ENCODE data around the gene IL17RC.

IL17RC gene

DNA sequence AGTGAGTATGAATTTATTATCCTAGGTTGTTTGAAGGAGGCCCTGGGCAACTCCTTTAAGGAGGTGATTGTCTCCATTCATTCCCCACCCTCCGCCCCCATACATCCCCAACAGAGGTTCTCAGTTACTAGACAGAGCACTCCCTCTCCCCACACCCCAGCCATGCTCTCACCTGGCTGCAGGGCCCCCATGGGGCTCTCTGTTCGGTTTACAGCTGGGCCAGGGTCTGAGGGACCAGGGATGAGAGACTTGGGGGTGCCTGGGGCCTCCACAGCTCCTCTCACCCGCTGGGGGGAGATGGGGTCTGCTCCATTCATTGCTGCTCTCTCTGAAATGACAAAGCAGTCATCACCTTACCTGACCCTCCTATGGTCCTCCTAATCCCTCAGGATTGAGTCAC is 31.7 kb downstream of the IL17RC start:
- ChIA-PET CTCF (interaction anchor here (5.4 kb wide), 1 partner anchor 15 kb away, joined by 33 read pairs; the partner anchor contains the start of gene CRELD1), POLR2A (no interaction called here)
- no peak for DNase-seq (ENCODE audit: extremely low spot score)
- TF ChIP-seq, protein P1, sequence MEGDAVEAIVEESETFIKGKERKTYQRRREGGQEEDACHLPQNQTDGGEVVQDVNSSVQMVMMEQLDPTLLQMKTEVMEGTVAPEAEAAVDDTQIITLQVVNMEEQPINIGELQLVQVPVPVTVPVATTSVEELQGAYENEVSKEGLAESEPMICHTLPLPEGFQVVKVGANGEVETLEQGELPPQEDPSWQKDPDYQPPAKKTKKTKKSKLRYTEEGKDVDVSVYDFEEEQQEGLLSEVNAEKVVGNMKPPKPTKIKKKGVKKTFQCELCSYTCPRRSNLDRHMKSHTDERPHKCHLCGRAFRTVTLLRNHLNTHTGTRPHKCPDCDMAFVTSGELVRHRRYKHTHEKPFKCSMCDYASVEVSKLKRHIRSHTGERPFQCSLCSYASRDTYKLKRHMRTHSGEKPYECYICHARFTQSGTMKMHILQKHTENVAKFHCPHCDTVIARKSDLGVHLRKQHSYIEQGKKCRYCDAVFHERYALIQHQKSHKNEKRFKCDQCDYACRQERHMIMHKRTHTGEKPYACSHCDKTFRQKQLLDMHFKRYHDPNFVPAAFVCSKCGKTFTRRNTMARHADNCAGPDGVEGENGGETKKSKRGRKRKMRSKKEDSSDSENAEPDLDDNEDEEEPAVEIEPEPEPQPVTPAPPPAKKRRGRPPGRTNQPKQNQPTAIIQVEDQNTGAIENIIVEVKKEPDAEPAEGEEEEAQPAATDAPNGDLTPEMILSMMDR (IDR thresholded peaks at IDR 0.05; ENCODE audit: control extremely low read depth, extremely low read depth, low read depth, missing control alignments): no peak

DNA sequence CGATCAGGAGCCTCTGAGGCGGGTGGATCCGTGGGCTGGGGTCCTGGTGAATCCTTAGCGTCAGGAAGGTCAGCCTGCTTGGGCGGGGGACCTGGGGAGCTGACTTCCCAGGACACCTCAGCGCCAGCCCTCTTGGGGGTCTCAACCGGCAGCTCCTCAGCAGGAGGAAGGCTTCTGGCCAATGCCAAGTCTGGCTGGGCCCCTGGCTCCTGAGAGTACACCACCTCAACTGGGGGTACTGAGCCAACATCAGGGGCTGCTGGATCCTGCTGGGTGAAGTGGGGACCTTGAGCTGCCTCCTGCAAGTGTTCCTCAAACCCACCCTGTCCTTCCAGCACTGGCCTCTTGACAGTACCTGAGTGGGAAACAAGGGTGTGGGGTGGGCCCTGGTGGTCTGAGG is 32.2 kb downstream of the IL17RC start:
- ChIA-PET CTCF (interaction anchor here (5.4 kb wide), 1 partner anchor 15 kb away, joined by 33 read pairs; the partner anchor contains the start of gene CRELD1), POLR2A (no interaction called here)
- TF ChIP-seq, protein P1 (IDR thresholded peaks at IDR 0.05; ENCODE audit: control extremely low read depth, extremely low read depth, low read depth, missing control alignments): no peak
- no peak for DNase-seq (ENCODE audit: extremely low spot score)

DNA sequence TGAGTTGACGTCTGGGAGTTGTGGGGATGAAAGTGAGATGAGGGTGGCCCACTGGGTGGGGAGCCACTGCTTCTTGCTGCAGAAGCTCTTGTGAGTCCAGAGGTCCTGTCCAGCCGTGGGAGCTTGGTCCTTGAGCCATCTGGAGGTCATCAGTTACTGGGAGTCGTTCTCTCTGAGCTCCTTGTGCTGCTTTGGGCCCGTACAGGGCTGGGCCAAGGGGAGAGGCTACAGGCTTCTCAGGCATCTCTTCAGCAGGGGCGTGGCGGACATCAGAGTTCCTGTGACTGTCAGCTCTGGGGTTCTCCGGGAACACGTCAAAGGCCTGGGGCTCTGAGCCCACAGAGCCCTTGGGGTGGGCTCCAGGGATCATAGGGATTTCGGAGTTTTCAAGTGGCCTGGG is 32.7 kb downstream of the IL17RC start:
- DNase-seq (ENCODE audit: extremely low spot score): no peak
- POLR2A ChIA-PET: no interaction called here
- TF ChIP-seq, protein P1 (IDR thresholded peaks at IDR 0.05; ENCODE audit: control extremely low read depth, extremely low read depth, low read depth, missing control alignments): no peak
- CTCF ChIA-PET: interaction anchor here (5.4 kb wide), 1 partner anchor 16 kb away, joined by 33 read pairs; the partner anchor contains the start of gene CRELD1

DNA sequence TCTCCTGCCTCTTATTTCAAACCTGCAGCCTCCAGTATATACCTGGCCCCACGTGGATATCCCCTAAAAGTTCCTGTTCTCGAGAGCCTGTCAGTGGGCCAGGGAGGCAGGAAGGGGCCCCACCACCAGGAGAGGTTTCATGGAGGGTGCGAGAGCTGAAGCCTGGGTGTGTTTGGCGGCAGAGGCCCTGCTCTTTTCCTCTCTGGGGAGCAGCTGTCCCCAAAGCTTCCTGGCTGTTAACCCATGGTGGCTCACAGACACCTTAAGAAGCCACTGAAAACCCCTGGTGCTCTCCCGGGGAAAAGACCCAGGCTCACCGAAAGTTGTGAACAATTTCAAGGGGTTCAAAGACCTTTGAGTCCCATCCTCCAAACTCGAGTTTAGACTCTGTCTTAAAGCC is 34.2 kb downstream of the IL17RC start:
- POLR2A ChIA-PET: no interaction called here
- CTCF ChIA-PET: interaction anchor here (1.0 to 5.4 kb wide), 2 partner anchors 17 to 31 kb away, joined by 3 to 33 read pairs; partner anchors contain the start of gene CRELD1
- TF ChIP-seq, protein P1 (IDR thresholded peaks at IDR 0.05; ENCODE audit: control extremely low read depth, extremely low read depth, low read depth, missing control alignments): no peak
- peak; percentile 74 for DNase-seq (ENCODE audit: extremely low spot score)

DNA sequence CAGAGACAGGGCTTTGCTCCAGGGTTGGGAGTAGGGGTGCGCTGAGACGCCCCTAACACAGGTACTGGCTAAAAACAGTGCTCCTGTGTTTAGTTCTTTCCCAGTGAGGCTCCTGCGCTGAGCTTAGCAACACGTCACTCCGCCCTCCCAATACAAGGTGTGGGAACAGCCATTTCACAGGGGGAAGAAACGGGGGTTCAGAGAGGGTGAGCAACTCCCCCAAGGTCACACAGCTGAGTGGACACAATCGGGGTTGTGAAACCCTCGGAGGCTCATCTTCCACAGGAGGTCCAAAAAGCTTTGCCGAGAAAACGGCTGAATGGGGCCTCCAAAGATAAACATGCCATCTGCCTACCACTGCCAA is 34.7 kb downstream of the IL17RC start:
- no peak for DNase-seq (ENCODE audit: extremely low spot score)
- CTCF ChIA-PET: interaction anchor here (1.0 to 5.4 kb wide), 2 partner anchors 18 to 31 kb away, joined by 3 to 33 read pairs; partner anchors contain the start of gene CRELD1
- TF ChIP-seq, protein P1 (IDR thresholded peaks at IDR 0.05; ENCODE audit: control extremely low read depth, extremely low read depth, low read depth, missing control alignments): no peak
- POLR2A ChIA-PET: no interaction called here

DNA sequence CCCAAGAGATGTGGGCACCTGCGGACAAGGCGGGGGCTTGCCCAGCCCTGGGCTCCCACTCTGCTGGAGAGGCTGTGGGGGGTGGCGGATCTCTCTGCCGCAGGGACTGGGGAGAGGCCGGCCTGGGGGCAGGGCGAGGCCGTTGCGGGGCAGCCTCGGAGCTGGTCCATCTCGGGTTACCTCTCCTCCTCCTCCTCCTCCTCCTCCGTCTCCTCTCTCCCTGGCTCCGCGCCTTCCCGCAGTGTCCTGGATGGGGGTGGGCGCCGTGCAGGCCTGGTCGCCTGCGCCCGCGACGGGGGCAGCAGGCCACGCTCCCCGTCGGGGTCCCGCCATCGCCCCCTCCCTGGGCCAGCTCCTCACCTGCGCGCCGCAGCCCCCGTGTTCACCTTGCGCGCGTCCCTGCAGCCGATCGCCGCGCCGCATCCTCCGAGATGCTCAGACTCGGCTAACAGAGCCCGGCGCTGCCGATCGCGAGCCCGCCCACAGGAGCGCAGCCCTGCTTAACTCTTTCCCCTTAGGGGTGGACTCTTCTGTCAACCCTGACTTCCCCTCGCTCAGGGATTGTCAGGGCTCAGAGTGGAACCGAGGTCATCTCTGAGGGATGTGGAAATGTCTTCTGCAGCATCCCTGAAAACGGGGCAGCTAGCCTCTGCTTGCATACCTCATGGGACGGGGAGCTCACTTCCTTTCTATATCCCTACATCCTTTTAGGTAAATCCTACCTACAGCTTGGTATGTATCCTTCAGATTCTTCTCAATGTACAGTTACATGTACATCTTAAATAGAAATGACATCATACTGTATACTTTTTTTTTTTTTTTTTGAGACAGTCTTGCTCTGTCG is 35.3 kb downstream of the IL17RC start, which contains the start of gene PRRT3:
PRRT3 (minus strand) TSS at position 447 of the 844 bp plus-strand sequence. CDS start 2,293 bp downstream, outside the sequence.
- ChIA-PET CTCF (interaction anchor here (0.6 to 5.4 kb wide), 3 partner anchors 8 to 18 kb away, joined by 3 to 33 read pairs (median 3); partner anchors contain the start of gene CRELD1), POLR2A (no interaction called here)
- DNase-seq (ENCODE audit: extremely low spot score): peak; percentile 83
- TF ChIP-seq, protein P1 (IDR thresholded peaks at IDR 0.05; ENCODE audit: control extremely low read depth, extremely low read depth, low read depth, missing control alignments): no peak
